NT2/D1 (cell line): ENCODE measurements around the gene FAF2.

Experiments used
- DNase-seq: peaks from one replicate; pipeline ENCODE4 v3.0.0-alpha.2; 2011; ENCODE audit warnings: low read depth, low spot score
- H3K27me3 ChIP-seq: 2 replicates; pipeline ENCODE4 v1.6.0; 2011; ENCODE audit warnings: mild to moderate bottlenecking; ENCODE audit not compliant: insufficient read length, insufficient read depth
- H3K36me3 ChIP-seq: 2 replicates; pipeline ENCODE4 v1.6.1; 2011; ENCODE audit warnings: mild to moderate bottlenecking, low read length, mixed read lengths; ENCODE audit not compliant: insufficient read depth, insufficient read length
- H3K4me1 ChIP-seq: 2 replicates; pipeline ENCODE4 v1.5.1; 2011; ENCODE audit not compliant: insufficient read depth, insufficient read length
- H3K4me3 ChIP-seq: 2 replicates; pipeline ENCODE4 v1.5.1; 2011; ENCODE audit warnings: low read depth; ENCODE audit not compliant: insufficient read length
- H3K9ac ChIP-seq: 2 replicates; pipeline ENCODE4 v1.6.0; 2011; ENCODE audit warnings: low read depth; ENCODE audit not compliant: insufficient read length
- H3K9me3 ChIP-seq: 2 replicates; pipeline ENCODE4 v1.5.1; 2011; ENCODE audit warnings: mild to moderate bottlenecking, low read length; ENCODE audit not compliant: insufficient read depth
- SUZ12 ChIP-seq: IDR thresholded peaks from 2 replicates; pipeline ENCODE4 v1.6.1; 2011; ENCODE audit not compliant: insufficient read length, insufficient read depth; ENCODE audit errors: extremely low read depth
- YY1 ChIP-seq: IDR thresholded peaks from 2 replicates; pipeline ENCODE4 v1.6.1; 2011; ENCODE audit not compliant: insufficient read length, insufficient read depth
- ZNF274 ChIP-seq: IDR thresholded peaks from 2 replicates; pipeline ENCODE4 v1.6.1; 2011; ENCODE audit warnings: mild to moderate bottlenecking, low read depth, low read length

FAF2 gene

GRCh38 chr5:176542135-176542595, 94.0 kb downstream of the FAF2 start:
- H3K9ac ChIP-seq, result peak overlapping the region; percentile 90
- no peaks in the 10 kb centered on the region for H3K27me3 ChIP-seq
- peaks cover 15% of the 10 kb centered on the region for H3K4me1 ChIP-seq
- no peaks in the 10 kb centered on the region for H3K9me3 ChIP-seq
- DNase-seq, result no peak
- TF ChIP-seq YY1 (no peak), ZNF274 (no peak), SUZ12 (no peak)
- H3K36me3 ChIP-seq, result no peaks in the 10 kb centered on the region
- H3K4me3 ChIP-seq, result peak overlapping the region; percentile 72

- TF ChIP-seq YY1, result no peak
- TF ChIP-seq ZNF274, result no peak
- TF ChIP-seq SUZ12, result no peak
- Histone ChIP-seq H3K4me3 (peak overlapping the region; percentile 72), H3K9ac (peak overlapping the region; percentile 90), H3K36me3 (no peaks in the 10 kb centered on the region), H3K27me3 (no peaks in the 10 kb centered on the region), H3K9me3 (no peaks in the 10 kb centered on the region), H3K4me1 (peaks cover 15% of the 10 kb centered on the region)
- no peak for DNase-seq
These were observed 94.6 kb downstream of the FAF2 start for GRCh38 chr5:176542596-176543427.

- Histone ChIP-seq H3K27me3 (no peaks in the 10 kb centered on the region), H3K9ac (peak overlapping the region; percentile 90), H3K4me3 (peak overlapping the region; percentile 72), H3K36me3 (no peaks in the 10 kb centered on the region), H3K9me3 (no peaks in the 10 kb centered on the region), H3K4me1 (peaks cover 15% of the 10 kb centered on the region)
- DNase-seq, result no peak
- TF ChIP-seq SUZ12 (no peak), ZNF274 (no peak), YY1 (no peak)
These were observed 95.4 kb downstream of the FAF2 start for GRCh38 chr5:176543428-176544182.

- Histone ChIP-seq H3K9me3 (no peaks in the 10 kb centered on the region), H3K4me3 (no peak overlapping the region), H3K27me3 (no peaks in the 10 kb centered on the region), H3K36me3 (no peaks in the 10 kb centered on the region), H3K4me1 (peaks cover 15% of the 10 kb centered on the region), H3K9ac (no peak overlapping the region)
- DNase-seq, result no peak
- TF ChIP-seq YY1 (no peak), ZNF274 (no peak), SUZ12 (no peak)
These were observed 97.2 kb downstream of the FAF2 start for GRCh38 chr5:176545388-176545736.

GRCh38 chr5:176545737-176546509, 97.7 kb downstream of the FAF2 start:
- no peak overlapping the region for H3K4me3 ChIP-seq
- H3K9ac ChIP-seq, result no peak overlapping the region
- DNase-seq, result no peak
- no peak for TF ChIP-seq ZNF274
- TF ChIP-seq YY1, result no peak
- TF ChIP-seq SUZ12, result no peak
- H3K36me3 ChIP-seq, result no peaks in the 10 kb centered on the region
- H3K27me3 ChIP-seq, result no peaks in the 10 kb centered on the region
- no peaks in the 10 kb centered on the region for H3K9me3 ChIP-seq
- H3K4me1 ChIP-seq, result peaks cover 15% of the 10 kb centered on the region

GRCh38 chr5:176547802-176548201, 99.6 kb downstream of the FAF2 start:
- H3K27me3 ChIP-seq, result no peaks in the 10 kb centered on the region
- DNase-seq, result no peak
- H3K4me1 ChIP-seq, result peaks cover 8% of the 10 kb centered on the region
- TF ChIP-seq SUZ12, result no peak
- TF ChIP-seq YY1, result no peak
- no peaks in the 10 kb centered on the region for H3K9me3 ChIP-seq
- H3K4me3 ChIP-seq, result no peak overlapping the region
- H3K36me3 ChIP-seq, result no peaks in the 10 kb centered on the region
- H3K9ac ChIP-seq, result no peak overlapping the region
